ENCODE data around the gene HYCC1.

GRCh38 chr7:22969010-22969431 is 44.9 kb downstream of the HYCC1 start:
- TF ChIP-seq POLR2A (IDR thresholded peaks at IDR 0.05; ENCODE audit: low read depth) (no peak), POLR2AphosphoS5 (IDR thresholded peaks at IDR 0.05) (no peak), CTCF (IDR thresholded peaks at IDR 0.05) (no peak), EP300 (IDR thresholded peaks at IDR 0.05) (no peak)
